Measurements from ENCODE around the gene POLRMT.

DNA sequence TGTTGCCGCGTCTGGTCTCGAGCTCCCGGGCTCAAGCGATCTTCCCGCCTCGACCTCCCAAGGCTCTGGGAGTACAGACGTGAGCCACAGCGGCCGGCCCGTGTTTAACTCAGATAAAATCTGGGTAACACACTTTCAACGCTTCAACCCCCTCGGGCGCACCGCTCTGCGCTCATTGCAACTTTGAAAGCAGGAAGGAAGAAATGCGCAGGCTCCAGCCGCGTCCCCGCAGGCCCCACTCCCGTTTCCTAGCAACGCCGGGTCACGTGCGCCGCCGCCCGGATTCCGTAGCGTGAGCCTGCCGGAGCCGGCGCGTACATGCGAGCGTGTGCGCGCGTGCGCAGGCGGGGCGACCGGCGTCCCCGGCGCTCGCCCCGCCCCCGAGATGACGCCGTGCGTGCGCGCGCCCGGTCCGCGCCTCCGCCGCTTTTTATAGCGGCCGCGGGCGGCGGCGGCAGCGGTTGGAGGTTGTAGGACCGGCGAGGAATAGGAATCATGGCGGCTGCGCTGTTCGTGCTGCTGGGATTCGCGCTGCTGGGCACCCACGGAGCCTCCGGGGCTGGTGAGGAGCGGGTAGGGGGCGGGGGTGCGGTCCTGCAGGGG lies 61.1 kb downstream of the POLRMT start, which contains the start of gene BSG:
- TF ChIP-seq, protein P1, sequence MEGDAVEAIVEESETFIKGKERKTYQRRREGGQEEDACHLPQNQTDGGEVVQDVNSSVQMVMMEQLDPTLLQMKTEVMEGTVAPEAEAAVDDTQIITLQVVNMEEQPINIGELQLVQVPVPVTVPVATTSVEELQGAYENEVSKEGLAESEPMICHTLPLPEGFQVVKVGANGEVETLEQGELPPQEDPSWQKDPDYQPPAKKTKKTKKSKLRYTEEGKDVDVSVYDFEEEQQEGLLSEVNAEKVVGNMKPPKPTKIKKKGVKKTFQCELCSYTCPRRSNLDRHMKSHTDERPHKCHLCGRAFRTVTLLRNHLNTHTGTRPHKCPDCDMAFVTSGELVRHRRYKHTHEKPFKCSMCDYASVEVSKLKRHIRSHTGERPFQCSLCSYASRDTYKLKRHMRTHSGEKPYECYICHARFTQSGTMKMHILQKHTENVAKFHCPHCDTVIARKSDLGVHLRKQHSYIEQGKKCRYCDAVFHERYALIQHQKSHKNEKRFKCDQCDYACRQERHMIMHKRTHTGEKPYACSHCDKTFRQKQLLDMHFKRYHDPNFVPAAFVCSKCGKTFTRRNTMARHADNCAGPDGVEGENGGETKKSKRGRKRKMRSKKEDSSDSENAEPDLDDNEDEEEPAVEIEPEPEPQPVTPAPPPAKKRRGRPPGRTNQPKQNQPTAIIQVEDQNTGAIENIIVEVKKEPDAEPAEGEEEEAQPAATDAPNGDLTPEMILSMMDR (IDR thresholded peaks at IDR 0.05), result no peak
- no peak for TF ChIP-seq EZH2 (IDR thresholded peaks at IDR 0.05)
- TF ChIP-seq EZH2phosphoT487 (IDR thresholded peaks at IDR 0.05), result no peak

Measured in neural progenitor cell (in vitro differentiated cells).